Measurements from ENCODE around the gene GPR162.
"Not testable (repeated sequence)": the region's sequence is repeated elsewhere in the genome, so short reads cannot be mapped to it uniquely, and the experiment has no call there.

The GPR162 gene

DNA sequence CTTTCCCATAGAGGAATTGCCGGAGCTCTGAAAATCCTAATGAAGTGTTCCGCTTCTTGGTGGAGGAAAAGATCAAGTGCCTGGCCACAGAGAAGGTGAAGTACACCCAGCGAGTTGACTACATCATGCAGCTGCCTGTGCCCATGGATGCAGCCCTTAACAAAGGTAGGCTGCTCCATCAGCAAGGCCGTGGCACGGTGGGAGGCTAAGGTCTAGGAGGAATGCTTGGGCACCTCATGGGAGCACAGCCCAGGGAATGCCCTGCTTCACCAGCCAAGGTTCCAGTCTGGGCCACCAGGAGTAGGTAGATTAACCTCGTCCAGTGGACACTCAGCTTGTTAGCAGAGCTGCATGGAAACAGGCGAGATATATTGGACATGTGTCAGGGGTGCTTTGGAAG is 39.3 kb downstream of the GPR162 start (continued):
- TF ChIP-seq TCF4 (CRISPR knock-in tag; IDR thresholded peaks at IDR 0.05; ENCODE audit: borderline replicate concordance), result no peak

DNA sequence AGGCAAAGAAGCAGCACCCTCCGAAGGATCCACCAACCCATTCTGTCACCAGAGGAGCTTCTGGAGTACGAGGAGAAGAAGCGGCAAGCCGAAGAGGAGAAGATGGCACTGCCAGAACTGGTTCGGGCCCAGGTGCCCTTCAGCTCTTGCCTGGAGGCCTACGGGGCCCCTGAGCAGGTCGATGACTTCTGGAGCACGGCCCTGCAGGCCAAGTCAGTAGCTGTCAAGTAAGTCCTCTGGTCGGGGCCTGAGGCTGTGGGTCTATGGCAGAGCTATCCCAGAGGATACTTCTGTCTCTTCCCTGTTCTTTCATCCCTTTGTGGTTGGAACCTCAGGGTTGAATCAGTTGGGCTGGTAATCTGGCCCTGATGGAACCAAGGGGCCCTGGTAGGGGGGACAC is 39.8 kb downstream of the GPR162 start:
- no peak for ATAC-seq
- no peak for TF ChIP-seq TCF4 (CRISPR knock-in tag; IDR thresholded peaks at IDR 0.05; ENCODE audit: borderline replicate concordance)
- TF ChIP-seq, protein P1, sequence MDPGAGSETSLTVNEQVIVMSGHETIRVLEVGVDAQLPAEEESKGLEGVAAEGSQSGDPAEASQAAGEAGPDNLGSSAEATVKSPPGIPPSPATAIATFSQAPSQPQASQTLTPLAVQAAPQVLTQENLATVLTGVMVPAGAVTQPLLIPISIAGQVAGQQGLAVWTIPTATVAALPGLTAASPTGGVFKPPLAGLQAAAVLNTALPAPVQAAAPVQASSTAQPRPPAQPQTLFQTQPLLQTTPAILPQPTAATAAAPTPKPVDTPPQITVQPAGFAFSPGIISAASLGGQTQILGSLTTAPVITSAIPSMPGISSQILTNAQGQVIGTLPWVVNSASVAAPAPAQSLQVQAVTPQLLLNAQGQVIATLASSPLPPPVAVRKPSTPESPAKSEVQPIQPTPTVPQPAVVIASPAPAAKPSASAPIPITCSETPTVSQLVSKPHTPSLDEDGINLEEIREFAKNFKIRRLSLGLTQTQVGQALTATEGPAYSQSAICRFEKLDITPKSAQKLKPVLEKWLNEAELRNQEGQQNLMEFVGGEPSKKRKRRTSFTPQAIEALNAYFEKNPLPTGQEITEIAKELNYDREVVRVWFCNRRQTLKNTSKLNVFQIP (CRISPR knock-in tag; IDR thresholded peaks at IDR 0.05; ENCODE audit: borderline replicate concordance, low read depth), result no peak

DNA sequence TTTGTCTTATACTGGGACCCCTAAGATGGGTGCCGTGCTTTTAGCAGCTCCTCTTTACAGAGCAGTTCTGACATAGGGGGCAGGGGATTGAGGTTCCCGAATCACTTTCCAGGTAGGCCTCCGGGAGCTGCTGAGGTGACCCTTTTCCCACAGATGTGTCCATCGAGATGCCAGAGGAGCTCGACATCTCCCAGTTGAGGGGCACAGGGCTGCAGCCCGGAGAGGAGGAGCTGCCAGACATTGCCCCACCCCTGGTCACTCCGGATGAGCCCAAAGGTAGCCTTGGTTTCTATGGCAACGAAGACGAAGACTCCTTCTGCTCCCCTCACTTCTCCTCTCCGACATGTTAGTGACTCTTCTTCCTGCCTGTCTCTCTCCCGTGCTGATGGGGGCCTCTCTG is 41.4 kb downstream of the GPR162 start:
- TF ChIP-seq OSR1 (CRISPR knock-in tag; IDR thresholded peaks at IDR 0.05) (no peak), ZFP3 (CRISPR knock-in tag; IDR thresholded peaks at IDR 0.05) (no peak), RARB (CRISPR knock-in tag; IDR thresholded peaks at IDR 0.05) (no peak), ZNF565 (CRISPR knock-in tag; conservative IDR thresholded peaks at IDR 0.05; ENCODE audit: low read depth) (no peak), TCF4 (CRISPR knock-in tag; IDR thresholded peaks at IDR 0.05; ENCODE audit: borderline replicate concordance) (no peak), TOX (CRISPR knock-in tag; IDR thresholded peaks at IDR 0.05; ENCODE audit: borderline replicate concordance) (no peak)
- TF ChIP-seq, protein P2, sequence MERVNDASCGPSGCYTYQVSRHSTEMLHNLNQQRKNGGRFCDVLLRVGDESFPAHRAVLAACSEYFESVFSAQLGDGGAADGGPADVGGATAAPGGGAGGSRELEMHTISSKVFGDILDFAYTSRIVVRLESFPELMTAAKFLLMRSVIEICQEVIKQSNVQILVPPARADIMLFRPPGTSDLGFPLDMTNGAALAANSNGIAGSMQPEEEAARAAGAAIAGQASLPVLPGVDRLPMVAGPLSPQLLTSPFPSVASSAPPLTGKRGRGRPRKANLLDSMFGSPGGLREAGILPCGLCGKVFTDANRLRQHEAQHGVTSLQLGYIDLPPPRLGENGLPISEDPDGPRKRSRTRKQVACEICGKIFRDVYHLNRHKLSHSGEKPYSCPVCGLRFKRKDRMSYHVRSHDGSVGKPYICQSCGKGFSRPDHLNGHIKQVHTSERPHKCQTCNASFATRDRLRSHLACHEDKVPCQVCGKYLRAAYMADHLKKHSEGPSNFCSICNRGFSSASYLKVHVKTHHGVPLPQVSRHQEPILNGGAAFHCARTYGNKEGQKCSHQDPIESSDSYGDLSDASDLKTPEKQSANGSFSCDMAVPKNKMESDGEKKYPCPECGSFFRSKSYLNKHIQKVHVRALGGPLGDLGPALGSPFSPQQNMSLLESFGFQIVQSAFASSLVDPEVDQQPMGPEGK (CRISPR knock-in tag; IDR thresholded peaks at IDR 0.05; ENCODE audit: borderline replicate concordance), result no peak
- TF ChIP-seq, protein P3, sequence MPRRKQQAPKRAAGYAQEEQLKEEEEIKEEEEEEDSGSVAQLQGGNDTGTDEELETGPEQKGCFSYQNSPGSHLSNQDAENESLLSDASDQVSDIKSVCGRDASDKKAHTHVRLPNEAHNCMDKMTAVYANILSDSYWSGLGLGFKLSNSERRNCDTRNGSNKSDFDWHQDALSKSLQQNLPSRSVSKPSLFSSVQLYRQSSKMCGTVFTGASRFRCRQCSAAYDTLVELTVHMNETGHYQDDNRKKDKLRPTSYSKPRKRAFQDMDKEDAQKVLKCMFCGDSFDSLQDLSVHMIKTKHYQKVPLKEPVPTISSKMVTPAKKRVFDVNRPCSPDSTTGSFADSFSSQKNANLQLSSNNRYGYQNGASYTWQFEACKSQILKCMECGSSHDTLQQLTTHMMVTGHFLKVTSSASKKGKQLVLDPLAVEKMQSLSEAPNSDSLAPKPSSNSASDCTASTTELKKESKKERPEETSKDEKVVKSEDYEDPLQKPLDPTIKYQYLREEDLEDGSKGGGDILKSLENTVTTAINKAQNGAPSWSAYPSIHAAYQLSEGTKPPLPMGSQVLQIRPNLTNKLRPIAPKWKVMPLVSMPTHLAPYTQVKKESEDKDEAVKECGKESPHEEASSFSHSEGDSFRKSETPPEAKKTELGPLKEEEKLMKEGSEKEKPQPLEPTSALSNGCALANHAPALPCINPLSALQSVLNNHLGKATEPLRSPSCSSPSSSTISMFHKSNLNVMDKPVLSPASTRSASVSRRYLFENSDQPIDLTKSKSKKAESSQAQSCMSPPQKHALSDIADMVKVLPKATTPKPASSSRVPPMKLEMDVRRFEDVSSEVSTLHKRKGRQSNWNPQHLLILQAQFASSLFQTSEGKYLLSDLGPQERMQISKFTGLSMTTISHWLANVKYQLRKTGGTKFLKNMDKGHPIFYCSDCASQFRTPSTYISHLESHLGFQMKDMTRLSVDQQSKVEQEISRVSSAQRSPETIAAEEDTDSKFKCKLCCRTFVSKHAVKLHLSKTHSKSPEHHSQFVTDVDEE (CRISPR knock-in tag; IDR thresholded peaks at IDR 0.05), result no peak
- TF ChIP-seq, protein P4, sequence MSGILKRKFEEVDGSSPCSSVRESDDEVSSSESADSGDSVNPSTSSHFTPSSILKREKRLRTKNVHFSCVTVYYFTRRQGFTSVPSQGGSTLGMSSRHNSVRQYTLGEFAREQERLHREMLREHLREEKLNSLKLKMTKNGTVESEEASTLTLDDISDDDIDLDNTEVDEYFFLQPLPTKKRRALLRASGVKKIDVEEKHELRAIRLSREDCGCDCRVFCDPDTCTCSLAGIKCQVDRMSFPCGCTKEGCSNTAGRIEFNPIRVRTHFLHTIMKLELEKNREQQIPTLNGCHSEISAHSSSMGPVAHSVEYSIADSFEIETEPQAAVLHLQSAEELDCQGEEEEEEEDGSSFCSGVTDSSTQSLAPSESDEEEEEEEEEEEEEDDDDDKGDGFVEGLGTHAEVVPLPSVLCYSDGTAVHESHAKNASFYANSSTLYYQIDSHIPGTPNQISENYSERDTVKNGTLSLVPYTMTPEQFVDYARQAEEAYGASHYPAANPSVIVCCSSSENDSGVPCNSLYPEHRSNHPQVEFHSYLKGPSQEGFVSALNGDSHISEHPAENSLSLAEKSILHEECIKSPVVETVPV (CRISPR knock-in tag; IDR thresholded peaks at IDR 0.05), result no peak
- ATAC-seq, result no peak

DNA sequence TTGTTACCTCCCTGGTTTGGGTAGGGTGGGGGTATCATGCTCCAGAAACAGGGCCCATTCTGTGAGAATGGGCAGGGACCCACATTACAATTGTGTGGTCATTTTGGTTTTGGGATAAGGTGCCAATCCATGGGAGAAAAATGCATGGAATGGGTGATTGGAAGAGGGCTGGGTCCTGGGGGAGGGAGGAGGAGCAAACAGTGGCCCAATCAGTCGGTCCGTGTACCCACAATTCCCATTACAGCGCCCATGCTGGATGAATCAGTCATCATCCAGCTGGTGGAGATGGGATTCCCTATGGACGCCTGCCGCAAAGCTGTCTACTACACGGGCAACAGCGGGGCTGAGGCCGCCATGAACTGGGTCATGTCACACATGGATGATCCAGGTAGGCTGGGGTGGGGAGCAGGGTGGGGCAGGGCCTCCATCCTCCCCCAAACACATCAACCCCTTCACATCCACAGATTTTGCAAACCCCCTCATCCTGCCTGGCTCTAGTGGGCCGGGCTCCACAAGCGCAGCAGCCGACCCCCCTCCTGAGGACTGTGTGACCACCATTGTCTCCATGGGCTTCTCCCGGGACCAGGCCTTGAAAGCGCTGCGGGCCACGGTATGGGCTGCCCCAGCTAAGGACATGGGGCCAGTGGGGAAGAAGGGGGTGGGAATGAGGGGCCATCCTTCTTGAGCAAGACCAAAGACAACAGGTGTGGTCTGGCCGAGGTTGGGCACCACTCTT is 42.1 kb downstream of the GPR162 start:
- no peak for ATAC-seq
- TF ChIP-seq, protein P1 (CRISPR knock-in tag; IDR thresholded peaks at IDR 0.05; ENCODE audit: borderline replicate concordance, low read depth), result no peak
- TF ChIP-seq ZNF70 (CRISPR knock-in tag; IDR thresholded peaks at IDR 0.05) (no peak), ISL1 (CRISPR knock-in tag; IDR thresholded peaks at IDR 0.05) (no peak), RARB (CRISPR knock-in tag; IDR thresholded peaks at IDR 0.05) (no peak)
- TF ChIP-seq, protein P3 (CRISPR knock-in tag; IDR thresholded peaks at IDR 0.05), result no peak

DNA sequence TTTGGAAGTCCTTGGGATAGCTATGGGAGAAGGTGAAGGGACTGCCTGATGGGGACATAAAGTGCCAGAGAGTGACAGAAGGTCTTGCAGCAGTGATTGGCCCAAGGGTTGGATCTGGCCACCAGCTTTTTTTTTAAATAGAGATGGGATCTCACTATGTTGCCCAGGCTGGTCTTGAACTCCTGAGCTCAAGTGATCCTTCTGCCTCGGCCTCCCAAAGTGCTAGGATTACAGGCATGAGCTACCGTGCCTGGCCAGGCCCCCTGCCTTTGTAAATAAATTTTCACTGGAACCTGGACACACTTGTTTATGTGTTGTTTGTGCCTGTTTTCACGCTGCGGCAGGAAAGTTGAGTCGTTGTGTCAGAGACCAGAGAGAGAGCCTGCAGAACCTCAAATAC is 43.7 kb downstream of the GPR162 start:
- ATAC-seq, result not testable (repeated sequence)
